A549 treated with RU486 at 1 μM for 4 hours (cell line): ENCODE results near the gene CERCAM. TPM values are rescaled to one million over a fixed set of nuclear protein-coding genes. Genes with fewer than 3 reads are reported as not detected.

Experiments
- total RNA-seq: library from RNA; stranded (reverse); fragments of 200-300 nt; extraction: Qiagen RNA extraction; gene quantifications from 5 replicates; pipeline ENCODE4 v1.2.3, GENCODE V29; 2022; ENCODE audit warnings: low read depth

The CERCAM gene, protein sequence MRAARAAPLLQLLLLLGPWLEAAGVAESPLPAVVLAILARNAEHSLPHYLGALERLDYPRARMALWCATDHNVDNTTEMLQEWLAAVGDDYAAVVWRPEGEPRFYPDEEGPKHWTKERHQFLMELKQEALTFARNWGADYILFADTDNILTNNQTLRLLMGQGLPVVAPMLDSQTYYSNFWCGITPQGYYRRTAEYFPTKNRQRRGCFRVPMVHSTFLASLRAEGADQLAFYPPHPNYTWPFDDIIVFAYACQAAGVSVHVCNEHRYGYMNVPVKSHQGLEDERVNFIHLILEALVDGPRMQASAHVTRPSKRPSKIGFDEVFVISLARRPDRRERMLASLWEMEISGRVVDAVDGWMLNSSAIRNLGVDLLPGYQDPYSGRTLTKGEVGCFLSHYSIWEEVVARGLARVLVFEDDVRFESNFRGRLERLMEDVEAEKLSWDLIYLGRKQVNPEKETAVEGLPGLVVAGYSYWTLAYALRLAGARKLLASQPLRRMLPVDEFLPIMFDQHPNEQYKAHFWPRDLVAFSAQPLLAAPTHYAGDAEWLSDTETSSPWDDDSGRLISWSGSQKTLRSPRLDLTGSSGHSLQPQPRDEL
- total RNA-seq, result 30.4 to 41.3 TPM (median 35.0 TPM) in 5 replicates

DNA sequence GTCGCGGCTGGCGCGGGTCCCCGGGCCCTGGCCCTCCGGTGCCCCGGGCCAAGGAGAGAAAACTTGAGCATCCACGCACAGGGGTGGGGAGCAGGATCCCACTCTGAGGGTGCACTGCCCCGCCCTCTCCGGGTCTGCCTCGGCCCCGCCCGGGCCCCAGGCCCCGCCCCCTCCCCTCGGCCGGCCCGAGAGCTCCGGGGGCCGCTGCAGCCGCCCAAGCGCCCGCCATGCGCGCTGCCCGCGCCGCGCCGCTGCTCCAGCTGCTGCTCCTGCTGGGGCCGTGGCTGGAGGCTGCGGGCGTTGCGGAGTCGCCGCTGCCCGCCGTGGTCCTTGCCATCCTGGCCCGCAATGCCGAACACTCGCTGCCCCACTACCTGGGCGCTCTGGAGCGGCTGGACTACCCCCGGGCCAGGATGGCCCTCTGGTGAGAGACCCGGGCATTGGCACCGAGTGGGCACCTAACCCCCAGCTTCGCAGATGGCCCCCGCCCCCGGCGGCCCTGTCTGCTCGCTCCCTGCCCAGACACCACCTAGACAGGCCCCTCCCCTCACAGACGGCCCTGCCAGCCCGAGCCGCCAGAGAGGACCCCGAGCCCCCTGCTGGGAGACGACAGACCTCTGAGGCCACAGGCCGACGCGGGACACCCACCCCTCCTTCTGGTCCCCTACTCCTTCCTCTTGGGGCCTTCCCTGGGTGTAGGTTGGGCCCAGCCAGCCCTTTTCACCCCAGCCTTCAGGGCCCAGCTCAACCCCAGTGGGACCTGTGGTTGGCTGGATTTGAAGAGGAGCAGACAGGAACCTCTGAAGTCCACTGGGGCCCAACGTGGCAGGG is at the start of gene CERCAM:
TSS of gene CERCAM (plus strand) at position 207 of the 831 bp plus-strand sequence. CDS start at position 228, 21 bp downstream.

DNA sequence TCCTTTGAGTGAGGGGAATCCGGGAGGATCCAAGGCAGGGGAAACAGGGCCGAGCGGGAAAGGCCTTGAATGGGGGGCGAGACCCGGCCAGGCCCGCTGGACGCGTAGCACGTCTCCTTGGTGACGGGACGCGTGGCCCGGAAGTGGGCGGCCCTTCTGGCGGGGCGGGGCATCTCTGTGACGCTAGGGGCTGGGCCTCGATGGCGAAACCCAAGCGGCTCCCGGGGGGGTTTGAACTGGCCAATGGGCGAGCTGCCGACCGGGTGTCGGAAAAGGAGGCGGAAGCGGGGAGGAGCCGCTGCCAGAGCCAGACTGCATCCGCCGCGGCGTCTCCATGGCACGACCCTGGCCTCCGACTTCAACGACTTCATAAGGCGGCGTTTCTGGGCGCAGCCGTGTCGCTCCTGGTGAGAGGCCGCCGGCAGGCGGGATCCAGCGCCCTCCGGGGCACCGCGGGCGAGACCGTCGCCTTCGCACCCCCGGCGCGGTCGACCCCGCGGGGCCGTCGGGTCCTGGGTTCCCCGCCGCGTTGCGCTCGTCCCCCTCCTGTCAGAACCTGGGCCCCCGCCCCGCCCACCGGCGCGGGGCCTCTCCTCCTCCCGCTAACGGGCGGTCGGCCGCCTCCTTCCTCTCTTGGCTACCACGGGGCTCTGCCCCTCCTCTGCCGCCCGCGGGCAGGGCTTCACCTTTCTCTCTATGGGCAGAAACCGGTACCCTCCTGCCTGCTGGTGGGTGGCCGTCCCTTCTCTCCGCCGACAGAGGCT is 35.4 kb downstream of the CERCAM start, which contains the start of gene ODF2:
TSS of gene ODF2 (plus strand) at position 158 of the 764 bp plus-strand sequence. CDS start at position 244, 86 bp downstream.

Other genes starting within 250 kb of the CERCAM start
- 72.6 to 98.9 TPM (median 87.6 TPM) in 5 replicates for gene CIZ1, start 229.3 kb upstream of the CERCAM start, total RNA-seq
- 74.6 to 95.2 TPM (median 86.0 TPM) in 5 replicates for gene DNM1, start 217.5 kb upstream of the CERCAM start, total RNA-seq
- gene GOLGA2, start 144.8 kb upstream of the CERCAM start, total RNA-seq, result 39.9 to 48.9 TPM (median 42.6 TPM) in 5 replicates
- gene SWI5, start 144.6 kb upstream of the CERCAM start, total RNA-seq, result 42.4 to 49.6 TPM (median 45.6 TPM) in 5 replicates
- gene TRUB2, start 98.4 kb upstream of the CERCAM start, total RNA-seq, result 43.6 to 69.6 TPM (median 48.8 TPM) in 5 replicates
- gene COQ4, start 98.0 kb upstream of the CERCAM start, total RNA-seq, result 47.8 to 60.9 TPM (median 58.4 TPM) in 5 replicates
- 32.1 to 49.1 TPM (median 43.3 TPM) in 5 replicates for gene SLC27A4, start 80.3 kb upstream of the CERCAM start, total RNA-seq
- 61.4 to 87.4 TPM (median 84.2 TPM) in 5 replicates for gene URM1, start 49.5 kb upstream of the CERCAM start, total RNA-seq
- 26.0 to 30.5 TPM (median 29.0 TPM) in 5 replicates for gene ODF2, start 35.1 kb downstream of the CERCAM start, total RNA-seq
- 27.9 to 31.6 TPM (median 29.9 TPM) in 5 replicates for gene GLE1, start 83.9 kb downstream of the CERCAM start, total RNA-seq
- 125 to 161 TPM (median 144 TPM) in 5 replicates for gene SPTAN1, start 131.7 kb downstream of the CERCAM start, total RNA-seq
- gene DYNC2I2, start 236.0 kb downstream of the CERCAM start, total RNA-seq, result 91.4 to 140 TPM (median 134 TPM) in 5 replicates